Measurements from ENCODE around the gene BTF3.

Gene BTF3

GRCh38 chr5:73550016-73550415, 51.8 kb downstream of the BTF3 start:
- no peak for DNase-seq
- no peak for TF ChIP-seq GATA1 (IDR thresholded peaks at IDR 0.05; ENCODE audit: low read depth, low read length)
- TF ChIP-seq POLR2A (IDR thresholded peaks at IDR 0.05; ENCODE audit: low read length), result no peak

GRCh38 chr5:73552642-73553041, 54.4 kb downstream of the BTF3 start:
- no peak for DNase-seq
- TF ChIP-seq POLR2A (IDR thresholded peaks at IDR 0.05; ENCODE audit: low read length) (no peak), GATA1 (IDR thresholded peaks at IDR 0.05; ENCODE audit: low read depth, low read length) (no peak)

Data from erythroblast (primary cell).